Measurements from ENCODE around the gene PTPN13. TPM values are rescaled to one million over a fixed set of nuclear protein-coding genes. Genes with fewer than 3 reads are reported as not detected.

Gene PTPN13
- total RNA-seq (2021; ENCODE audit: unreplicated experiment), result 12.5 TPM
- 6.6 TPM for polyA plus RNA-seq (2012; ENCODE audit: insufficient read length)
- Bru-seq, nascent RNA, result percentile 67 among the genes with signal in this experiment
- percentile 59 among the genes with signal in this experiment for BruChase-seq, experiment 1, labeled RNA remaining after a 2-hour chase
- percentile 60 among the genes with signal in this experiment for BruChase-seq, experiment 2, labeled RNA remaining after a 6-hour chase
- long read RNA-seq, full-length matches to known transcripts, result 4 of 15 reads
- long read RNA-seq, partial matches to known transcripts, result 8 of 15 reads
- long read RNA-seq, other reads (novel, unspliced or antisense), result 3 of 15 reads

- in situ Hi-C loops (cut with HindIII; ENCODE audit: low pct_unique_long_range_greater_than_20kb, low sequenced_read_pairs) (no loop called here), intact Hi-C loops (cut with micrococcal nuclease; ENCODE audit: unreplicated experiment) (no loop called here)
- no peak for DNase-seq (ENCODE audit: low read depth, low spot score)
- H3K4me1 ChIP-seq (ENCODE audit: control insufficient read depth, insufficient read depth, low read length), result peaks cover 10% of the 10 kb centered on the region
- H3K9me3 ChIP-seq (ENCODE audit: control insufficient read depth, insufficient read depth, low read depth, low read length), result no peaks in the 10 kb centered on the region
- 0 out of 2 replicates have a peak, but pooled peaks have one; percentile 44 for TF ChIP-seq SIN3A (IDR thresholded peaks at IDR 0.05; ENCODE audit: borderline replicate concordance, insufficient read depth, low read depth, low read length)
- TF ChIP-seq POLR2AphosphoS5 (IDR thresholded peaks at IDR 0.05; ENCODE audit: low read depth, low read length), result peak; percentile 74; the same call in 1 of the 2 replicates
- TF ChIP-seq, protein P1, sequence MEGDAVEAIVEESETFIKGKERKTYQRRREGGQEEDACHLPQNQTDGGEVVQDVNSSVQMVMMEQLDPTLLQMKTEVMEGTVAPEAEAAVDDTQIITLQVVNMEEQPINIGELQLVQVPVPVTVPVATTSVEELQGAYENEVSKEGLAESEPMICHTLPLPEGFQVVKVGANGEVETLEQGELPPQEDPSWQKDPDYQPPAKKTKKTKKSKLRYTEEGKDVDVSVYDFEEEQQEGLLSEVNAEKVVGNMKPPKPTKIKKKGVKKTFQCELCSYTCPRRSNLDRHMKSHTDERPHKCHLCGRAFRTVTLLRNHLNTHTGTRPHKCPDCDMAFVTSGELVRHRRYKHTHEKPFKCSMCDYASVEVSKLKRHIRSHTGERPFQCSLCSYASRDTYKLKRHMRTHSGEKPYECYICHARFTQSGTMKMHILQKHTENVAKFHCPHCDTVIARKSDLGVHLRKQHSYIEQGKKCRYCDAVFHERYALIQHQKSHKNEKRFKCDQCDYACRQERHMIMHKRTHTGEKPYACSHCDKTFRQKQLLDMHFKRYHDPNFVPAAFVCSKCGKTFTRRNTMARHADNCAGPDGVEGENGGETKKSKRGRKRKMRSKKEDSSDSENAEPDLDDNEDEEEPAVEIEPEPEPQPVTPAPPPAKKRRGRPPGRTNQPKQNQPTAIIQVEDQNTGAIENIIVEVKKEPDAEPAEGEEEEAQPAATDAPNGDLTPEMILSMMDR (IDR thresholded peaks at IDR 0.05), result peak; percentile 8; the same call in 1 of the 2 replicates
- TF ChIP-seq TCF7L2 (IDR thresholded peaks at IDR 0.05; ENCODE audit: low read depth, low read length), result no peak
- TF ChIP-seq REST (IDR thresholded peaks at IDR 0.05; ENCODE audit: insufficient read depth in 1 of 2, low read depth in 2 of 2, low read length in 1 of 2), result peak in 1 of 2 experiments; percentile 41; a peak in 1 of 4 replicates
- no peaks in the 10 kb centered on the region; the same call in 1 of the 2 replicates for H3K36me3 ChIP-seq (ENCODE audit: control insufficient read depth, insufficient read depth, low read length)
- CTCF ChIA-PET, result interaction anchor here (0.6 to 1.1 kb wide), 3 partner anchors 30 to 95 kb away, joined by 3 to 4 read pairs (median 3); no protein-coding TSS in a partner anchor
- H3K27me3 ChIP-seq (ENCODE audit: control insufficient read depth, insufficient read depth, low read length), result no peaks in the 10 kb centered on the region
- BruUV-seq (replicated peaks), result no TSS peak
- H3K27ac ChIP-seq (ENCODE audit: low read length), result peak within 1 kb of the TSS; percentile 78
- peak; percentile 98 for ATAC-seq
- POLR2A ChIA-PET, result interaction anchor here (0.6 kb wide), 1 partner anchor 278 kb away, joined by 5 read pairs; no protein-coding TSS in a partner anchor
- H3K4me3 ChIP-seq (ENCODE audit: low read depth in 2 of 2, low read length in 2 of 2), result peak within 1 kb of the TSS; percentile 84
Measured at GRCh38 chr4:86593688-86594558, at the start of gene PTPN13. PTPN13 (plus strand) TSS chr4:86594315; CDS start chr4:86635257, 40,942 bp downstream.

- intact Hi-C loops (cut with micrococcal nuclease; ENCODE audit: unreplicated experiment), result no loop called here
- no TSS peak for BruUV-seq (replicated peaks)
- Histone ChIP-seq H3K27ac (ENCODE audit: low read length) (no peak overlapping the region), H3K4me3 (ENCODE audit: low read depth in 2 of 2, low read length in 2 of 2) (no peak overlapping the region), H3K9me3 (ENCODE audit: control insufficient read depth, insufficient read depth, low read depth, low read length) (no peaks in the 10 kb centered on the region), H3K36me3 (ENCODE audit: control insufficient read depth, insufficient read depth, low read length) (no peaks in the 10 kb centered on the region), H3K27me3 (ENCODE audit: control insufficient read depth, insufficient read depth, low read length) (no peaks in the 10 kb centered on the region), H3K4me1 (ENCODE audit: control insufficient read depth, insufficient read depth, low read length) (no peaks in the 10 kb centered on the region)
- DNase-seq (ENCODE audit: low read depth, low spot score) (no peak), ATAC-seq (no peak)
- ChIA-PET CTCF (no interaction called here), POLR2A (no interaction called here)
- in situ Hi-C loops (cut with HindIII; ENCODE audit: low pct_unique_long_range_greater_than_20kb, low sequenced_read_pairs), result no loop called here
- no peak for TF ChIP-seq POLR2AphosphoS5 (IDR thresholded peaks at IDR 0.05; ENCODE audit: low read depth, low read length)
- no peak for TF ChIP-seq REST (IDR thresholded peaks at IDR 0.05; ENCODE audit: insufficient read depth in 1 of 2, low read depth in 2 of 2, low read length in 1 of 2)
- no peak for TF ChIP-seq TCF7L2 (IDR thresholded peaks at IDR 0.05; ENCODE audit: low read depth, low read length)
- no peak for TF ChIP-seq SIN3A (IDR thresholded peaks at IDR 0.05; ENCODE audit: borderline replicate concordance, insufficient read depth, low read depth, low read length)
- TF ChIP-seq, protein P1 (IDR thresholded peaks at IDR 0.05), result no peak
Measured at GRCh38 chr4:86547140-86547539, 47.0 kb upstream of the PTPN13 start.

Data from Panc1 (cell line).